ENCODE results near the gene POU2F2.

DNA sequence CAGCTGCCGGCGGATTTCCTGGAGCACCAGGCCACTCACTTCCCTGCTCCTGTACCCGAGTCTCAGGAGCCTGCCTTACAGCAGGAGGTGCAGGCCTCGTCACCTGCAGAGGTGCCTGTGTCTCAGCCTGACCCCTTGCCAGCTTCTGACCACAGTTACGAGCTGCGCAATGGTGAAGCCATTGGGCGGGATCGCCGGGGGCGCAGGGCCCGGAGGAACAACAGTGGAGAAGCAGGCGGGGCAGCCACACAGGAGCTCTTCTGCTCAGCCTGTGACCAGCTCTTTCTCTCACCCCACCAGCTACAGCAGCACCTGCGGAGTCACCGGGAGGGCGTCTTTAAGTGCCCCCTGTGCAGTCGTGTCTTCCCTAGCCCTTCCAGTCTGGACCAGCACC is 53.0 kb downstream of the POU2F2 start:
- TF ChIP-seq TP53 (CRISPR knock-in tag; IDR thresholded peaks at IDR 0.05) (no peak), POLR2A (IDR thresholded peaks at IDR 0.05; ENCODE audit: low read length) (no peak), CEBPB (IDR thresholded peaks at IDR 0.05) (no peak), EP300 (IDR thresholded peaks at IDR 0.05) (no peak), REST (IDR thresholded peaks at IDR 0.05) (no peak), RFX5 (IDR thresholded peaks at IDR 0.05) (no peak), MAZ (IDR thresholded peaks at IDR 0.05; ENCODE audit: borderline replicate concordance, low read depth, low read length) (no peak), HDAC2 (IDR thresholded peaks at IDR 0.05) (no peak), RNF2 (IDR thresholded peaks at IDR 0.05; ENCODE audit: borderline replicate concordance, low read depth) (no peak)
- TF ChIP-seq, protein P1, sequence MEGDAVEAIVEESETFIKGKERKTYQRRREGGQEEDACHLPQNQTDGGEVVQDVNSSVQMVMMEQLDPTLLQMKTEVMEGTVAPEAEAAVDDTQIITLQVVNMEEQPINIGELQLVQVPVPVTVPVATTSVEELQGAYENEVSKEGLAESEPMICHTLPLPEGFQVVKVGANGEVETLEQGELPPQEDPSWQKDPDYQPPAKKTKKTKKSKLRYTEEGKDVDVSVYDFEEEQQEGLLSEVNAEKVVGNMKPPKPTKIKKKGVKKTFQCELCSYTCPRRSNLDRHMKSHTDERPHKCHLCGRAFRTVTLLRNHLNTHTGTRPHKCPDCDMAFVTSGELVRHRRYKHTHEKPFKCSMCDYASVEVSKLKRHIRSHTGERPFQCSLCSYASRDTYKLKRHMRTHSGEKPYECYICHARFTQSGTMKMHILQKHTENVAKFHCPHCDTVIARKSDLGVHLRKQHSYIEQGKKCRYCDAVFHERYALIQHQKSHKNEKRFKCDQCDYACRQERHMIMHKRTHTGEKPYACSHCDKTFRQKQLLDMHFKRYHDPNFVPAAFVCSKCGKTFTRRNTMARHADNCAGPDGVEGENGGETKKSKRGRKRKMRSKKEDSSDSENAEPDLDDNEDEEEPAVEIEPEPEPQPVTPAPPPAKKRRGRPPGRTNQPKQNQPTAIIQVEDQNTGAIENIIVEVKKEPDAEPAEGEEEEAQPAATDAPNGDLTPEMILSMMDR (IDR thresholded peaks at IDR 0.05): no peak
- TF ChIP-seq, protein P2, sequence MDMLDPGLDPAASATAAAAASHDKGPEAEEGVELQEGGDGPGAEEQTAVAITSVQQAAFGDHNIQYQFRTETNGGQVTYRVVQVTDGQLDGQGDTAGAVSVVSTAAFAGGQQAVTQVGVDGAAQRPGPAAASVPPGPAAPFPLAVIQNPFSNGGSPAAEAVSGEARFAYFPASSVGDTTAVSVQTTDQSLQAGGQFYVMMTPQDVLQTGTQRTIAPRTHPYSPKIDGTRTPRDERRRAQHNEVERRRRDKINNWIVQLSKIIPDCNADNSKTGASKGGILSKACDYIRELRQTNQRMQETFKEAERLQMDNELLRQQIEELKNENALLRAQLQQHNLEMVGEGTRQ (IDR thresholded peaks at IDR 0.05): no peak
